ENCODE measurements around the gene KRT26. TPM values are rescaled to one million over a fixed set of nuclear protein-coding genes. Genes with fewer than 3 reads are reported as not detected.

Gene KRT26
- total and polyA plus RNA-seq, 2 of the 4 experiments (the other 2 are of a cell fraction), result not detected

DNA sequence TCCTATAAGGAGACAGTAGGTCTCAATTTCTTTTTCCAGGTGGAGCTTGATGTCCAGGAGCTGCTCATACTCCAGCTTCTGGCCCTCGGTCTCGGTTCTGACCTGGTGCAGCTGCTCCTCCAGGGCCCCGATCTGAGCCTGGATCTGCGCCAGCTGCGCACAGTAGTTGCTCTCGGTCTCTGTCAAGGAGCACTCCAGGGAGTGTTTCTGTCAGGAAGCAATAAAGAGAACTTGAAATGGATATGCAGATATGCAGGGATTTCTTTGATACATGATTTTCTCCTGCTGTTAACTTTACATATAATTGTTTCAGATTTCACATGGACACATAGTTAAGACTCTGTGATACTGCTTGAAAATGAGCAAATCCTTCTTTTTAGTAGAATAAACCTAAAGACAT lies 21.6 kb downstream of the KRT26 start:
- 57% methylated on average over 3 of the region's 6 CpGs; no CpG with 5 or more reads in 1 of the 2 experiments for WGBS, 2 experiments (ENCODE audit: extremely low coverage in 2 of 2, insufficient read length in 1 of 2)
- Histone ChIP-seq H3K4me2 (ENCODE audit: low read depth, low read length) (no peak overlapping the region), H3K4me3 (ENCODE audit: insufficient read depth, low read depth, low read length) (no peak overlapping the region), H3K27ac (ENCODE audit: insufficient read depth, low read length) (no peak overlapping the region), H2AFZ (replicated peaks; ENCODE audit: low read length, poor library complexity) (no peak overlapping the region), H2BK15ac (ENCODE audit: low read depth, low read length) (no peak overlapping the region), H3K9me3 (ENCODE audit: control insufficient read depth, insufficient read depth, low read length) (no peaks in the 10 kb centered on the region), H4K20me1 (ENCODE audit: insufficient read depth, low read length) (no peaks in the 10 kb centered on the region), H3K18ac (ENCODE audit: low read depth, low read length) (no peak overlapping the region), H2AK5ac (ENCODE audit: low read depth, low read length) (no peak overlapping the region), H3K9ac (ENCODE audit: low read depth, low read length) (no peak overlapping the region), H3K14ac (replicated peaks; ENCODE audit: low read depth, low read length) (no peak overlapping the region), H2BK5ac (ENCODE audit: low read depth, low read length, poor library complexity, severe bottlenecking) (no peak overlapping the region), H3K56ac (ENCODE audit: extremely low read depth, insufficient read depth, low read length) (no peak overlapping the region), H2BK20ac (ENCODE audit: low read depth, low read length) (no peak overlapping the region), H3K9me1 (ENCODE audit: insufficient read depth, low read length) (no peaks in the 10 kb centered on the region), H2AK9ac (replicated peaks; ENCODE audit: low read depth, low read length, poor library complexity) (no peak overlapping the region), H3K79me1 (ENCODE audit: low read depth in 1 of 2, low read length in 2 of 2) (no peaks in the 10 kb centered on the region), H4K8ac (ENCODE audit: low read depth in 2 of 2, low read length in 2 of 2) (no peak overlapping the region), H4K91ac (ENCODE audit: insufficient read depth, low read depth, low read length) (no peak overlapping the region), H3K4me1 (ENCODE audit: control insufficient read depth, insufficient read depth, low read length) (no peaks in the 10 kb centered on the region), H3K23ac (ENCODE audit: low read depth, low read length) (no peak overlapping the region), H3K4ac (ENCODE audit: low read depth, low read length) (no peak overlapping the region), H4K5ac (ENCODE audit: low read depth, low read length) (no peak overlapping the region), H3K27me3 (ENCODE audit: control insufficient read depth, insufficient read depth, low read length) (peaks cover 24% of the 10 kb centered on the region), H2BK120ac (ENCODE audit: low read depth, low read length) (no peak overlapping the region), H3K36me3 (ENCODE audit: control insufficient read depth, insufficient read depth, low read length) (no peaks in the 10 kb centered on the region)
- dilution Hi-C loops (cut with HindIII; ENCODE audit: low sequenced_read_pairs, unreplicated experiment) (no loop called here), in situ Hi-C loops (cut with MboI; ENCODE audit: low sequenced_read_pairs) (no loop called here), intact Hi-C loops (cut with micrococcal nuclease) (loop anchor here (10.0 kb wide), 1 partner anchor 46 kb away; the partner anchor contains the start of gene KRT24)
- DNase-seq, result no peak
- BruUV-seq (replicated peaks), result no TSS peak
- ChIA-PET CTCF (no interaction called here), POLR2A (ENCODE audit: unreplicated experiment) (interaction anchor here (0.8 kb wide), 1 partner anchor 938 kb away, joined by 3 read pairs; no protein-coding TSS in a partner anchor)
- TF ChIP-seq BHLHE40 (IDR thresholded peaks at IDR 0.05; ENCODE audit: low read depth, low read length), result no peak
- no peak for TF ChIP-seq RFX5 (IDR thresholded peaks at IDR 0.05; ENCODE audit: low read depth, low read length)
- no peak for TF ChIP-seq RCOR1 (IDR thresholded peaks at IDR 0.05; ENCODE audit: insufficient replicate concordance, low read length)
- no peak for TF ChIP-seq NFE2L2 (IDR thresholded peaks at IDR 0.05; ENCODE audit: low read depth, low read length)
- no peak for TF ChIP-seq MAFK (IDR thresholded peaks at IDR 0.05; ENCODE audit: low read depth, low read length)
- TF ChIP-seq FOS (IDR thresholded peaks at IDR 0.05; ENCODE audit: low read depth, low read length), result no peak
- TF ChIP-seq POLR2A (IDR thresholded peaks at IDR 0.05; ENCODE audit: low read depth, low read length), result no peak
- TF ChIP-seq CTCF (conservative IDR thresholded peaks at IDR 0.05; ENCODE audit: low read depth, low read length), result no peak
- no peak for TF ChIP-seq ELK1 (IDR thresholded peaks at IDR 0.05; ENCODE audit: borderline replicate concordance, low read depth, low read length)
- TF ChIP-seq MAZ (IDR thresholded peaks at IDR 0.05; ENCODE audit: borderline replicate concordance, low read depth, low read length), result no peak
- TF ChIP-seq CEBPB (IDR thresholded peaks at IDR 0.05; ENCODE audit: low read depth, low read length), result no peak
- TF ChIP-seq, protein P1, sequence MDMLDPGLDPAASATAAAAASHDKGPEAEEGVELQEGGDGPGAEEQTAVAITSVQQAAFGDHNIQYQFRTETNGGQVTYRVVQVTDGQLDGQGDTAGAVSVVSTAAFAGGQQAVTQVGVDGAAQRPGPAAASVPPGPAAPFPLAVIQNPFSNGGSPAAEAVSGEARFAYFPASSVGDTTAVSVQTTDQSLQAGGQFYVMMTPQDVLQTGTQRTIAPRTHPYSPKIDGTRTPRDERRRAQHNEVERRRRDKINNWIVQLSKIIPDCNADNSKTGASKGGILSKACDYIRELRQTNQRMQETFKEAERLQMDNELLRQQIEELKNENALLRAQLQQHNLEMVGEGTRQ (IDR thresholded peaks at IDR 0.05; ENCODE audit: low read depth, low read length), result no peak
- no peak for TF ChIP-seq CHD1 (IDR thresholded peaks at IDR 0.05; ENCODE audit: low read depth, low read length)
- no peak for TF ChIP-seq SMC3 (IDR thresholded peaks at IDR 0.05; ENCODE audit: low read depth, low read length)
- no peak for TF ChIP-seq MXI1 (IDR thresholded peaks at IDR 0.05; ENCODE audit: borderline replicate concordance, low read depth, low read length)
- TF ChIP-seq RAD21 (IDR thresholded peaks at IDR 0.05; ENCODE audit: low read length), result no peak
- ATAC-seq (ENCODE audit: low read depth), result no peak
